ENCODE measurements around the gene CTNNB1. TPM values are rescaled to one million over a fixed set of nuclear protein-coding genes. Genes with fewer than 3 reads are reported as not detected.
A peak's percentile ranks its signal among the peaks of the same experiment; 100 is the strongest.

Gene CTNNB1
- total and polyA plus RNA-seq, 2 of the 13 experiments (the other 11 are each of a cell fraction or from before 2014, with no cell fraction given), result 398 to 489 TPM

DNA sequence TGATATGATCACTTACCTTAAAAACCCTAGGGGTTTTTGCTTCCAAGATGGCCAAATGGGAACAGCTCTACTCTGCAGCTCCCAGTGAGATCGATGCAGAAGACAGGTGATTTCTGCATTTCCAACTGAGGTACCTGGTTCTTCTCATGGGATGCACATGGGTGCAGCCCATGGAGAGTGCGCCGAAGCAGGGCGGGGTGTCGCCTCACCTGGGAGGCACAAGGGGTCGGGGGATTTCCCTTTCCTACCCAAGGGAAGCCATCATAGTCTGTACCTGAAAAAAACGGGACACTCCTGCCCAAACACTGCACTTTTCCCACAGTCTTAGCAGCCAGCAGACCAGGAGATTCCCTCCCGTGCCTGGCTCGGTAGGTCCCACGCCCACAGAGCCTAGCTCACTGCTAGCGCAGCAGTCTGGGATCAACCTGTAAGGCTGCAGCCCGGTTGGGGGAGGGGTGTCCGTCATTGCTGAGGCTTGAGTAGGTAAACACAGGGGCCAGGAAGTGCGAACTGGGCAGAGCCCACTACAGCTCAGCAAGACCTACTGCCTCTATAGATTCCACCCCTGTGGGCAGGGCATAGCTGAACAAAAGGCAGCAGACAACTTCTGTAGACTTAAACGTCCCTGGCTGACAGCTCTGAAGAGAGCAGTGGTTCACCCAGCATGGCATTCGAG lies 78.6 kb downstream of the CTNNB1 start (continued):
- TF ChIP-seq, protein P1, sequence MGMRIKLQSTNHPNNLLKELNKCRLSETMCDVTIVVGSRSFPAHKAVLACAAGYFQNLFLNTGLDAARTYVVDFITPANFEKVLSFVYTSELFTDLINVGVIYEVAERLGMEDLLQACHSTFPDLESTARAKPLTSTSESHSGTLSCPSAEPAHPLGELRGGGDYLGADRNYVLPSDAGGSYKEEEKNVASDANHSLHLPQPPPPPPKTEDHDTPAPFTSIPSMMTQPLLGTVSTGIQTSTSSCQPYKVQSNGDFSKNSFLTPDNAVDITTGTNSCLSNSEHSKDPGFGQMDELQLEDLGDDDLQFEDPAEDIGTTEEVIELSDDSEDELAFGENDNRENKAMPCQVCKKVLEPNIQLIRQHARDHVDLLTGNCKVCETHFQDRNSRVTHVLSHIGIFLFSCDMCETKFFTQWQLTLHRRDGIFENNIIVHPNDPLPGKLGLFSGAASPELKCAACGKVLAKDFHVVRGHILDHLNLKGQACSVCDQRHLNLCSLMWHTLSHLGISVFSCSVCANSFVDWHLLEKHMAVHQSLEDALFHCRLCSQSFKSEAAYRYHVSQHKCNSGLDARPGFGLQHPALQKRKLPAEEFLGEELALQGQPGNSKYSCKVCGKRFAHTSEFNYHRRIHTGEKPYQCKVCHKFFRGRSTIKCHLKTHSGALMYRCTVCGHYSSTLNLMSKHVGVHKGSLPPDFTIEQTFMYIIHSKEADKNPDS (CRISPR knock-in tag; IDR thresholded peaks at IDR 0.05), result no peak
- TF ChIP-seq, protein P2, sequence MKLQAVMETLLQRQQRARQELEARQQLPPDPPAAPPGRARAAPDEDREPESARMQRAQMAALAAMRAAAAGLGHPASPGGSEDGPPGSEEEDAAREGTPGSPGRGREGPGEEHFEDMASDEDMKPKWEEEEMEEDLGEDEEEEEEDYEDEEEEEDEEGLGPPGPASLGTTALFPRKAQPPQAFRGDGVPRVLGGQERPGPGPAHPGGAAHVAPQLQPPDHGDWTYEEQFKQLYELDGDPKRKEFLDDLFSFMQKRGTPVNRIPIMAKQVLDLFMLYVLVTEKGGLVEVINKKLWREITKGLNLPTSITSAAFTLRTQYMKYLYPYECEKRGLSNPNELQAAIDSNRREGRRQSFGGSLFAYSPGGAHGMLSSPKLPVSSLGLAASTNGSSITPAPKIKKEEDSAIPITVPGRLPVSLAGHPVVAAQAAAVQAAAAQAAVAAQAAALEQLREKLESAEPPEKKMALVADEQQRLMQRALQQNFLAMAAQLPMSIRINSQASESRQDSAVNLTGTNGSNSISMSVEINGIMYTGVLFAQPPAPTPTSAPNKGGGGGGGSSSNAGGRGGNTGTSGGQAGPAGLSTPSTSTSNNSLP (IDR thresholded peaks at IDR 0.05; ENCODE audit: low read depth, low read length), result no peak
- TF ChIP-seq THAP11 (CRISPR knock-in tag; IDR thresholded peaks at IDR 0.05) (no peak), WIZ (CRISPR knock-in tag; IDR thresholded peaks at IDR 0.05) (0 out of 2 replicates have a peak, but pooled peaks have one; percentile 25), KDM2A (CRISPR knock-in tag; IDR thresholded peaks at IDR 0.05; ENCODE audit: borderline replicate concordance, low read depth) (peak; percentile 43; the same call in 1 of the 2 replicates), NCOA1 (CRISPR knock-in tag; IDR thresholded peaks at IDR 0.05) (no peak), ZNF644 (CRISPR knock-in tag; IDR thresholded peaks at IDR 0.05; ENCODE audit: low read depth) (no peak), KDM4B (CRISPR knock-in tag; IDR thresholded peaks at IDR 0.05) (no peak), ZSCAN9 (CRISPR knock-in tag; IDR thresholded peaks at IDR 0.05; ENCODE audit: borderline replicate concordance) (no peak), HMGA1 (CRISPR knock-in tag; conservative IDR thresholded peaks at IDR 0.05) (no peak), SOX13 (IDR thresholded peaks at IDR 0.05) (peak; percentile 7; the same call in 1 of the 2 replicates), SOX13 (CRISPR knock-in tag; conservative IDR thresholded peaks at IDR 0.05 in 1 of 2, IDR thresholded peaks at IDR 0.05 in 1 of 2) (peak in 1 of 2 experiments; percentile 73; a peak in 2 of 4 replicates), ZNF891 (CRISPR knock-in tag; IDR thresholded peaks at IDR 0.05) (0 out of 2 replicates have a peak, but pooled peaks have one; percentile 62)
- TF ChIP-seq, protein P3, sequence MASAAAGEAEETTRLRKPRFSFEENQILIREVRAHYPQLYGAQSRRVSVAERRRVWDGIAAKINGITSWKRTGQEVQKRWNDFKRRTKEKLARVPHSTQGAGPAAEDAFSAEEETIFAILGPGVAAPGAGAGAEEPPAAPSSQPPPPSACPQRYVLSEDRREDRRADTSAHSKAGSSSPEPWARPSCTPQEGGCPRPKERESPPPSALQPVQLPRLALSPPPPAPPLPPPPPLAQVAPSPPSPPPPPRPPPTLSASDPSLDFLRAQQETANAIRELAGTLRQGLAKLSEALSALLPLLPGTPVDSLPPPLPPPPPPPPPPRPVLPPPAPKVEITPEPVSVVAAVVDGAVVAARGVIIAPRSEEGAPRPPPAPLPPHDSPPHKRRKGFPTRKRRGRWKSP (CRISPR knock-in tag; IDR thresholded peaks at IDR 0.05), result no peak
- TF ChIP-seq, protein P4, sequence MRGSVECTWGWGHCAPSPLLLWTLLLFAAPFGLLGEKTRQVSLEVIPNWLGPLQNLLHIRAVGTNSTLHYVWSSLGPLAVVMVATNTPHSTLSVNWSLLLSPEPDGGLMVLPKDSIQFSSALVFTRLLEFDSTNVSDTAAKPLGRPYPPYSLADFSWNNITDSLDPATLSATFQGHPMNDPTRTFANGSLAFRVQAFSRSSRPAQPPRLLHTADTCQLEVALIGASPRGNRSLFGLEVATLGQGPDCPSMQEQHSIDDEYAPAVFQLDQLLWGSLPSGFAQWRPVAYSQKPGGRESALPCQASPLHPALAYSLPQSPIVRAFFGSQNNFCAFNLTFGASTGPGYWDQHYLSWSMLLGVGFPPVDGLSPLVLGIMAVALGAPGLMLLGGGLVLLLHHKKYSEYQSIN (CRISPR knock-in tag; IDR thresholded peaks at IDR 0.05; ENCODE audit: borderline replicate concordance), result no peak
- TF ChIP-seq, protein P5, sequence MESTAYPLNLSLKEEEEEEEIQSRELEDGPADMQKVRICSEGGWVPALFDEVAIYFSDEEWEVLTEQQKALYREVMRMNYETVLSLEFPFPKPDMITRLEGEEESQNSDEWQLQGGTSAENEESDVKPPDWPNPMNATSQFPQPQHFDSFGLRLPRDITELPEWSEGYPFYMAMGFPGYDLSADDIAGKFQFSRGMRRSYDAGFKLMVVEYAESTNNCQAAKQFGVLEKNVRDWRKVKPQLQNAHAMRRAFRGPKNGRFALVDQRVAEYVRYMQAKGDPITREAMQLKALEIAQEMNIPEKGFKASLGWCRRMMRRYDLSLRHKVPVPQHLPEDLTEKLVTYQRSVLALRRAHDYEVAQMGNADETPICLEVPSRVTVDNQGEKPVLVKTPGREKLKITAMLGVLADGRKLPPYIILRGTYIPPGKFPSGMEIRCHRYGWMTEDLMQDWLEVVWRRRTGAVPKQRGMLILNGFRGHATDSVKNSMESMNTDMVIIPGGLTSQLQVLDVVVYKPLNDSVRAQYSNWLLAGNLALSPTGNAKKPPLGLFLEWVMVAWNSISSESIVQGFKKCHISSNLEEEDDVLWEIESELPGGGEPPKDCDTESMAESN (CRISPR knock-in tag; conservative IDR thresholded peaks at IDR 0.05), result no peak
- TF ChIP-seq, protein P6, sequence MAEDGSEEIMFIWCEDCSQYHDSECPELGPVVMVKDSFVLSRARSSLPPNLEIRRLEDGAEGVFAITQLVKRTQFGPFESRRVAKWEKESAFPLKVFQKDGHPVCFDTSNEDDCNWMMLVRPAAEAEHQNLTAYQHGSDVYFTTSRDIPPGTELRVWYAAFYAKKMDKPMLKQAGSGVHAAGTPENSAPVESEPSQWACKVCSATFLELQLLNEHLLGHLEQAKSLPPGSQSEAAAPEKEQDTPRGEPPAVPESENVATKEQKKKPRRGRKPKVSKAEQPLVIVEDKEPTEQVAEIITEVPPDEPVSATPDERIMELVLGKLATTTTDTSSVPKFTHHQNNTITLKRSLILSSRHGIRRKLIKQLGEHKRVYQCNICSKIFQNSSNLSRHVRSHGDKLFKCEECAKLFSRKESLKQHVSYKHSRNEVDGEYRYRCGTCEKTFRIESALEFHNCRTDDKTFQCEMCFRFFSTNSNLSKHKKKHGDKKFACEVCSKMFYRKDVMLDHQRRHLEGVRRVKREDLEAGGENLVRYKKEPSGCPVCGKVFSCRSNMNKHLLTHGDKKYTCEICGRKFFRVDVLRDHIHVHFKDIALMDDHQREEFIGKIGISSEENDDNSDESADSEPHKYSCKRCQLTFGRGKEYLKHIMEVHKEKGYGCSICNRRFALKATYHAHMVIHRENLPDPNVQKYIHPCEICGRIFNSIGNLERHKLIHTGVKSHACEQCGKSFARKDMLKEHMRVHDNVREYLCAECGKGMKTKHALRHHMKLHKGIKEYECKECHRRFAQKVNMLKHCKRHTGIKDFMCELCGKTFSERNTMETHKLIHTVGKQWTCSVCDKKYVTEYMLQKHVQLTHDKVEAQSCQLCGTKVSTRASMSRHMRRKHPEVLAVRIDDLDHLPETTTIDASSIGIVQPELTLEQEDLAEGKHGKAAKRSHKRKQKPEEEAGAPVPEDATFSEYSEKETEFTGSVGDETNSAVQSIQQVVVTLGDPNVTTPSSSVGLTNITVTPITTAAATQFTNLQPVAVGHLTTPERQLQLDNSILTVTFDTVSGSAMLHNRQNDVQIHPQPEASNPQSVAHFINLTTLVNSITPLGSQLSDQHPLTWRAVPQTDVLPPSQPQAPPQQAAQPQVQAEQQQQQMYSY (CRISPR knock-in tag; IDR thresholded peaks at IDR 0.05), result no peak

Measured in HepG2 (cell line).